ENCODE data around the gene ATG4B.
A peak's percentile ranks its signal among the peaks of the same experiment; 100 is the strongest.

Gene ATG4B

GRCh38 chr2:241613017-241613780 lies 24.3 kb upstream of the ATG4B start:
- no peak for DNase-seq (ENCODE audit: low spot score)

- DNase-seq (ENCODE audit: low spot score) = no peak
Measured at GRCh38 chr2:241615041-241615440, 22.5 kb upstream of the ATG4B start.

- DNase-seq (ENCODE audit: low spot score) = no peak
Measured at GRCh38 chr2:241615522-241616052, 21.9 kb upstream of the ATG4B start.

- DNase-seq (ENCODE audit: low spot score) = no peak
Measured at GRCh38 chr2:241616168-241617125, 21.0 kb upstream of the ATG4B start.

DNA sequence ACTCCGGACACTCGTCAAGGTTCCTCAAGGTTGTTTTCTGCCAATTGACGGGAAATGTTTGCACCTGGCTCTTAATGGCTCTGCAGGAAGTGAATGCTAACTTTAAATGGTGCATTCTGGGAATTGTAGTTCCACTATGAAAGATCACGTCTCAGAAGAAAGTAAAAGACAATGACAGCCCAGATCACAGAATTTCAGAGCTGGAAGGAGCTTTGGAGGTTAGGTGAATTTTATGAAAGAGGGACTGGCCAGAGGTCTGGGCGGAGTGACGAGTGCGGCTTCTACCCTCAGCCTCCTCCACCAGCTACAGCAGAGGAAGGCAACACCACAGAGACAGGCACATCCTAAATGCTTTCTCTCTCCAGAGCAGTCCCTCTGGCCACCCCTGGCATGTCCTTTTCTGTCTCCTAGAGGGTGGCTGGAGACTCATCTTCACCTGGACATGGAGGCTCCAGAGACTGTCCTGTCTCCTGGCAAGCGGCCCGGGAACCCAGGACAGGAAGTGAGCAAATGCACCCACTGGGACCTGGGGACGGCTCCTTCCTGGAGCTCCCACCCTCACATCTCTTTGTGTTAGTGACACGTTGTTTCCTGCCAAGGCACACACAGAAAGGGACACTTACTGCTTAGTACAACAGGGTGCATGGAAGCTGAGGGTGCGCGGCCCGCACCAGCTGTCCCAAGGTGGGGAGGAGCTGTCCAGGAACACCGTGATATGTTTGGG lies 19.9 kb upstream of the ATG4B start:
- peak; percentile 65 for DNase-seq (ENCODE audit: low spot score)

DNA sequence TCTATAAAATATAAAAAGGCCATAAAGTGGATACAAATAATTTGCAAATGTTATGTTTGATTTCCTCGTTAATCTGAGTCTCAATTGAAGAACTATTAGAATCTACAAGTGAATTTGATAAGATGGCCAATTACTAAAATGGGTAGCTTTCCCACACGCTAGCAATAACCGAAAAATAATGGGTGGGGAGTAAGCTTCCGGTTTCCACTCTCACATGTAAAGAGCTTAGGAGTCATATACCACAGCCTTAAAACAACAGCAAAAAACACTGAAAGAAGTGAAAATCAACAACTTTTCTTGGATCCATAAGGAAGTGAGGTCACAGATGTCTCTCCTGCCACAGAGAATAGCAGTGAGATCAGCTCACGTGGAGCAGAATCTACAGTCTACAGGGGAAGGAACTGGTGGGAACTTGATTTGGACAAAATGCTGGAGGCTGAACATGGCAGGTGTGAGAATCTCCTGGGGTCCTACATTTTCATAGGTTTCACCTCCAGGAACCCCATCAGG lies 19.1 kb upstream of the ATG4B start:
- DNase-seq (ENCODE audit: low spot score) = peak; percentile 42

- no peak for DNase-seq (ENCODE audit: low spot score)
Measured at GRCh38 chr2:241618829-241619228, 18.7 kb upstream of the ATG4B start.

GRCh38 chr2:241619597-241620418 lies 17.7 kb upstream of the ATG4B start:
- DNase-seq (ENCODE audit: low spot score) = no peak

DNA sequence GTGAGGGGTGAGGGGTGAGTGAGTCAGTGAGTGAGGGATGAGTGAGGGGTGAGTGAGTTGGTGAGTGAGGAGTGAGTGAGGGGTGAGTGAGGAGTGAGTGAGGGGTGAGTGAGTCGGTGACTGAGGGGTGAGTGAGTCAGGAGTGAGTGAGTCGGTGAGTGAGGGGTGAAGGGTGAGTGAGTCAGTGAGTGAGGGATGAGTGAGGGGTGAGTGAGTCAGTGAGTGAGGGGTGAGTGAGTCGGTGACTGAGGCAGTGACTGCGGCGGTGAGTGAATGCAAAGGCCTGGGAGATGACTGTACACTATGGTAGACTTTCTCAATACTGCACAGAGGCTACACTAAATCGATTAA lies 17.1 kb upstream of the ATG4B start:
- no peak for DNase-seq (ENCODE audit: low spot score)

DNA sequence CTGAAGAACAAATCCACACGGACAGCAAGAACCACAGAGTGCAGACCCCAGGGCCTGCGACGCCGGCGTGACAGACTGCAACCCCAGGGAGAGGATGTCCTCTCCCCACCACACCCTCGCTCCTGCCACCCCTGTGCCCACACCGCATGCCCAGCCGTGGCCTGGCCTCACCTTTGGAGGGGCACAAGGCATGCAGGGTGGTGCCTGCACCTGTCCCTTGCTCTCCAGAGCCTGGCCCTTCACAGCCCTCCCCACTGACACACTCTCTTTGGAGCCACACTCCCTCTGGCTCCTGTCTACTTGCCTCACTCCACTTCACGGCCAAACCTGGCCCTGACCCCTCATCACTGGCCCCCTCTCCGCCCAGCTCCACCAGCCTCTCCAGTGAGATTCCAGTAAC lies 9.8 kb upstream of the ATG4B start:
- DNase-seq (ENCODE audit: low spot score) = no peak

GRCh38 chr2:241629762-241630435 lies 7.6 kb upstream of the ATG4B start:
- no peak for DNase-seq (ENCODE audit: low spot score)

DNA sequence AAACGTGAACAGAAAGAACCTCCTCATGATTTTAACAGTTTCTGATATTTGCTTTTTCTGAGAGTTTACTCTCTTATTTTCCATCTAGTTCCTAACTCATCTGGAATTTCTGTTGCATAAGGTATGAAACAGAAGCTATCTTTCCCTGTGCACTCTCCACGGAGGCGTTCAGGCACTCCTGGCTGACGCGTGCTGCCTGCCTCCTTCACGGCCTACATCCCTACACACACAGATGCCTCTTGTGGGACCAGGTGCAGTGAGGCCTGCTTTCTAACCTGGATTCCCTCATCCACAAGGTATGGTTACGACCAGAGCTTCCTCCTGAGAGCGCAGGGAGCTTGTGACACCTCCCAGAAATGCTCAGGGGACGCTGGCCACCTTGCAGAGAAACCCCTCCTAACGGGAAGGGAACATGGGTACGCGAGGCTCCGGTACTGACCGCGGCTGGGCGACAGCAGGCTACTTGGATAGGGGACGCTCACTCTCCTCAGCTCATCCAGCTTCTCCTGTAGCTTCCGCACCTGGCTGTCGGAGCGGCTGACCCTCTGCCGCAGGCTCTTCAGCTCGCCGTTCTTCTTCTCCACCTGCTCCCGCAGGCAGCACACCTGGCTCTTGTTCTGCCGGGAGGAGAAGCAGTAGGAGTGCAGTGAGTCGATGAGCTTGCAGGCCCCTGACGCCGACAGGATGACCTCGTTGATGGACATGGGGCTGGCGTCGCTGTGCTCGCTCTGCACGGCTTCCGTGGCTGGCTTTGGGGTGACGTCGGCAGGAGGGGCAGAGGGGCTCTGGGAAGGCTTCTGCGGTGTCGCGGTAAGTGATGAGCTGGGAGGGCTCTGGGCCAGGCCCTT lies 4.8 kb upstream of the ATG4B start:
- DNase-seq (ENCODE audit: low spot score) = no peak

- no peak for DNase-seq (ENCODE audit: low spot score)
Measured at GRCh38 chr2:241633561-241633960, 3.9 kb upstream of the ATG4B start.

GRCh38 chr2:241635756-241636155 lies 1.7 kb upstream of the ATG4B start:
- DNase-seq (ENCODE audit: low spot score) = peak; percentile 10

- peak; percentile 25 for DNase-seq (ENCODE audit: low spot score)
Measured at GRCh38 chr2:241636182-241637017, 1.1 kb upstream of the ATG4B start.

DNA sequence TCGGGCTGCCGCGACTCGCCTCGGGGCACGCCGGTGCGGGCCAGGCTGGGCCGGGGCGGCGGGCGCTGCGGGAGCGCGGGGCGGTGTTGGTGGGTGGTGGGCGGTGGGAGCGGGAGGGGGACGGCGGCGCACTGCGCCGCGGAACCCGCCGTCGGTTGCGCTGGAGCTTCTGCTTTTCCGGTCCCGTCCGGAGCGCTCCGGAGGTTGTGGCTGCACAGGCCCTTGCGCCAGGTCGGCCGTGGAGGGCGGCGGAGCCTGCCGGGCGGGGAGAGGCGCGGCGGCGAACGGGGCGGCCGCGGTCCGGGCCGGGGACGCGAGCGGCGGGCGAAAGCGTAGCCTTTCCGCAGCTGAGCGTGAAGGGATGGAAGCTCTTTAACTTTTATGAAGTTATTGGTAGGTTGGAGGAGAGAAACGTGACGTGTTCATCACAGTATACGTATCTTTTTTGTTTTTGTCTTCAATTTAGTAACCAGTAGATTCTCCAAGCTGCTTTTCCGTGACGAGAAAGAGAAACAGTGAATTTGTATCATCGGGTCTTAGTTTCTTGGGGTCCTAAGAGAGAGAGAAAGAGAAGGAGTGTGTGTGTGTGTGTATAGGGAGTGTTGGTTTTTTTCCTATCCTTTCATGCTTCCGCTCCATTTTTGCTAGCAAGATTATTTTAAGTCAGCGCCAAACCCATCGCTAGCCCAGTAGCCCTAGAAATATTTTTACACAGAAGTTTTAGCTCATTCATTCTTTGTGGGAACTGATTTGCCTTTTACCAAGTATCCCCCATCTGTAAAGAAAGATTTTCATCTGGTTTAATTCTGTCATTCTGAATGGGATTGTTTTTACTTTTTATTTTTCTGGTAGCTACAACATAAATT lies 535 bp downstream of the ATG4B start:
- peak; percentile 11 for DNase-seq (ENCODE audit: low spot score)

- DNase-seq (ENCODE audit: low spot score) = no peak
Measured at GRCh38 chr2:241638940-241639339, 1.4 kb downstream of the ATG4B start.

DNA sequence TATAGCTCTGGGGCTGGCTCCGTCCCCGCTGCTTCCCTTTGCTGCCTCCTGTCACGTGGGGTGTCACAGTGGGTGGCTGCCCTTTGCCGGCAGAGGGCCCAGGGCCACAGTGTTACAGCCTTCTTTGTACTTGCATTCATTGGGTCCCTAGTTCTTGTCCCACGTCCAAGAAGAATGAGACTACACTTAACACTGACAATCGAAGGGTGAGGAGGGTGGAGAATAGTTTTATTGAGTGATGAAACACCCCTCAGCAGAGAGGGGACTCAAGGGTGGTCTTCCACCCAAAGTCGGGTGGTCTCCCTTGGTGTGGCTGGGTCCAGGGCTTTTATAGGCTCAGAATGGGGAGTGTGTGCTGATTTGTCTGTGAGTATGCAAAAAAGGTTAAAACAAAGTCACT lies 1.9 kb downstream of the ATG4B start:
- DNase-seq (ENCODE audit: low spot score) = no peak

Measured in kidney capillary endothelial cell (primary cell).